GM18498 (cell line): Measurements from ENCODE around the gene EGFL7.

Experiments used
- ATAC-seq: cut with Tn5 transposase; IDR thresholded peaks from one replicate; pipeline ENCODE4 v1.9.1; 2021; ENCODE audit warnings: mild to moderate bottlenecking, moderate library complexity; ENCODE audit not compliant: unreplicated experiment

EGFL7 gene

DNA sequence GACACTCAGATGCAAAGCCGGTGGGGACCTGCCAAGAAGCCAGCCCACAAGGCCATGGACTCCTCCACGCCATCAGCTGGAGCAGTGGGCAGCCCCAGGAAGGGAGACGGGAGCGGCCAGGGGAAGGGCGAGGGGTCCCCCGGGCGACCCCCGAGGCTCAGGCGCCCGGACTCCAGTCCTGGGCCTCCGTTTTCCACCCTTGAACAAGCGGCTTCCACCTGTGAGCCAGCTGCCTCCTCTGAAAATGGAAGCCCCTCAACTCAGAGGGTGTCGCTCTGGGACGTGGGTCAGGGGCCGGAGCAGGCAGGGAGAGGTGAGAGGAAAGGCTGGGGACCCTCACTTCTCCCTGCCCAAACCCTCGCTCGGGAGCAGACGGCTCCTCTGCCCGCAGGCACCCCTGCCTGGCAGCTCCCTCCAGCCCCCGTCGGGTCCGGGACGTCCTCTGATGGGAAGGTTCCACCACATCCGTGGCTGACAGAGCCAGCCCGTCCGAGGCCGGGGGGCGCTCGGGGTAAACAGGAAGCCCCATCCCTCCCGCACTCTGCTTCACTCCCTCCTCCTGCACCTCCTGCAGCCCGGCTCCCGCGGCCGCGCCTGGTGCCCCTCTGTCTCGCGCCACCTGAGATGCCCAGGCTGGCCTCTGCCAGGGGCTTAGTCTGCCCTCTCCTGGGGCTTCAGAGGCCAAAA lies 3.7 kb upstream of the EGFL7 start:
- ATAC-seq = no peak

DNA sequence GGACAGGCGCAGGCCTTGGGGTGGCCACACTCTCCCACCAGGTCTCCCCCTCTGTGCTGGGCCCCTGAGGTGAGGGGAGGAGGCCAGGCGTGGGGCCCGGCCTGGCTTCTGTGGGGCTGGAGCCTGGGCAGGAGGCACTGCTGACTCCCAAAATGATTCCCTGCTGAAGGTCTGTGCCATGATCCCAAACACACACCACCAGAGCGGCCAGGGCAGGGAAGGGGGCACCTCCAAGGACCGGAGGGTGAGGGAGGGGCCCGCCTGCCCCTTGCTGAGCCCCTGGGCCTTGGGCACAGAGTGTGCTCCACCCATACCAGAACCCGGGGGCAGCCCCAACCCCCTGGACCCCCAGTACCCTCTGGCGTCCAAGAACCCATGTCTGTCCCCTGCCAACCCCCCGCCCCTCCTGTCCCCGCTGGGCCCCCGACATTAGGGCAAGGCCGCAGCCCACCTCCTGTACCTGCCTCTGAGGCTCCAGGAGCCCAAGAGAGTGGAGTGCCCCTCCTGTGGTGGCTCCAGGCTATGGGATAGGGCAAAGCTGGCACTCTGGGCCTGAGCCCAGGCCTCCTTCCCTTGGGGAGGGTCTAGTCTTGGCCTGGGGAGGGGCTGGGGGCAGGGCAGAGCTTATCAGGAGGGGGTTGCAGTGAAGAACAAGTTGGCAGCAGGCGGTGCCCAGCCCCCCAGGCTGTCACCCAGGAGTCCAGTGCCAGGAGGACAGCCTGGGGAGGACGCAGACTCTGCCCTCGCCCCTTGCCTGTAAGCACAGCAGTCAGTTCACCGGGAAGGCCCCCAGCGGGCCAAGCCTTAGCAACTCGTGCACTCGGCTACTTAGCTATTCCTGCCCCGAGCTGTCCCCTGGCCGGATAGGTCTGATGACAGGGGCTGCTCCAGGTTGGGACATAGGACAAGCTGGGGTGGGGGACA lies 2.6 kb upstream of the EGFL7 start:
- ATAC-seq = no peak

DNA sequence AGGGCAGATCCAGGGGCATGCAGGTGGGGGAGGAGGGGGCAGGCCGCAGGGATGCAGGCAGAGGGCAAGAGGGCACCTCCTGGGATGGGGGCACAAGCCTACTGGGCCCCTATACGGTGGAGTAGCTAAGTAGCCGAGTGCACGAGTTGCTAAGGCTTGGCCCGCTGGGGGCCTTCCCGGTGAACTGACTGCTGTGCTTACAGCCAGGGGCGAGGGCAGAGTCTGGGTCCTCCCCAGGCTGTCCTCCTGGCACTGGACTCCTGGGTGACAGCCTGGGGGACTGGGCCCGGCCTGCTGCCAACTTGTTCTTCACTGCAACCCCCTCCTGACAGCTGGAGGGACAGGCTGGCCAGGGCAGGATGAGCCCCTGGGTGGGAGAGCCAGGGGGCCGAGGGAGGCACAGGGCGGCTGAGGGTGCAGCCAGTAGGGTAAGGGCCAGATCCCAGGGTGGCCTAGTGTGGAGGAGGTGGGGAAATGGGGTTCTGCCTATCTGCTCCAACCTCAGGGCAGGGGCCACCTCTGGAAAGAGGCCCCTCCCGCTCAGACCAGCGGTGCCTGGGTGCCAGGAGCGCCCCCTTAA lies 1.7 kb upstream of the EGFL7 start:
- no peak for ATAC-seq

DNA sequence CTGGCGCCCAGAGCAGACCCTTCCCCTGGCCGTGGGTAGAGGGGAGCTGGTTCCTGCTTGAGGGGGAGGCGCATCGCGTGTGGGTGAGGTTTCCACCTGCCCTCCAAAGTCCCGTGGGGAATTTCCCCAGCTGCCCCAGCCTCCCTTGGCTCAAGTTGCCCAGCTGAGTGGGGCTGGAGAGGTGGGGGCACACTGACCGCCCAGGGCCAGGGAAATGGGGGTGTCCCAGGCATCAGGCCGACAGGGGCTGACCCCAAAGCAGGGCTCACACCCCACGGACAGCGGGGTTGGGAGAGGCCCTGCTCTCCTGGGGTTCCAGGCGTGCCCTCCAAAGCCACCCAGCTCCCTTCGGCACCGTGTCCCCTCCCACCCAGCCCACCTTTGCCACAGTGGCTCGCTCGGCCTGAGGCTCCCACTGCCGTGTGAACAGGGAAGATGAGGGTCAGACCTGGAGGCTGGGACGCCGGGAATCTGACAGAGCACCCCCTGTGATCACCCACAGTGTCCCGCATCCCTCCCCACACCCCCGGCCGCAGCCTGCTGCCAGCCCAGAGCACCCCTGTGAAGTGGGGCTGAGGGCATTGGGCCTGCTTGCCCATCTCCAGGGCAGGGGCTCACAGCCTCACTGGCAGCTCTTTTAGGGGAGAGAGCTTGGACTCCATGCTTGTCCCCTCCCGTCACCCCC lies 933 bp upstream of the EGFL7 start:
- no peak for ATAC-seq

DNA sequence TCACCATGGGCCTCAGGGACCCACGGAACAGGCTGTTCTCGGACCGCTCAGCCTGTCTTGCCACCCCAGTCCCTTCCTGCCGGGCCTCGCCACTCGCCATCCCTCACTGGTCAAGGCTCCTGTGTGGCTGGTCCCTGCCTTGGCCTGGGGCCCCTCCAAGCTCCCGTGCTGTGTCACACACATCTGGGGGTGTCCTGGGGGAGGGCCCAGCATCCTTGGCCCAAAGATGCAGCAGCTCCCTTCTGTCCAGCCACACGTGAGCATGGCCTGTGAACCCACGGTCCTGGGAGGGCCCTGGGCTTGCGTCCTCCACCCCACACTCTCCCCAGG lies 425 bp upstream of the EGFL7 start:
- no peak for ATAC-seq

DNA sequence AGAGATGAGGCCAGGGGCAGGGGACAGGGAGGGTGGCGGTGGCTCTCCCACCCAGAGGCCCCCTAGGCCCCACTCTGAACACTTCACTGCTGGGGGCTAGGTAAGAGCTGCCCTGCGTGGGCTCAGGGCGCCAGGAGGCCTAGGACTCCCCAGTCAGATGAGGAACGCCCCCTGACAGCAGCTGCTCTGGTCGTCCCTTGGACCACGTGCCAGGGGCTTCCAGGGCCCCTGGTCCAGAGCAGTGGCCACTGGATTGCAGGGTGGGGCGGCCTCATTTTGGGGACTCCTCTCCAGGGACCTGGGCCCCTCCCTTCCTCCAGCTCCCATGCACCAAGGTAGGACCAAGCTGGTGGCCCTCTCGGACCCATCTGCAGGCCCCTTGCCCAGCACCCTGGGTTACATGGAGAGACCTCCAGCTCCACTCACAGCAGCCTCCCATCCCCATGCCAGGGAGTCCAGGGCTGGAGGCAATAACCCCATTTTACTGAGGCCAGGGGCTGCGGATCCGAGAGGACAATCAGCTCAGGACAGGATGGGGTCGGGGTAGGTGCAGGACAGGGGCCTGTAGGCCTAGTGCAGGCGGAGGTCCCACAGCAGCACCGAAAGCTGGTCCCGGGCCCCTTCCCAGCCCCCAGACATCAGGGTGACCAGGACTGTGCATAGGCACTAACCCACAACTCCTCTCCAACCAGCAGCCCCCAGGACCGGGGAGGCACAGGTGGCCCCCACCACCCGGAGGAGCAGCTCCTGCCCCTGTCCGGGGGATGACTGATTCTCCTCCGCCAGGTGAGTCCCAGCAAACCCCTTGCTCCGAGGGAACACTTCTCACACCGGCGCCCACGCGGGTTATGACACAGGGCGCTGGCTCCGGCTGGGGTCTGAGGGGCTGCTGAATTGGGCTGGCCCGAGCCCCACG lies 1.5 kb downstream of the EGFL7 start:
- ATAC-seq = no peak

DNA sequence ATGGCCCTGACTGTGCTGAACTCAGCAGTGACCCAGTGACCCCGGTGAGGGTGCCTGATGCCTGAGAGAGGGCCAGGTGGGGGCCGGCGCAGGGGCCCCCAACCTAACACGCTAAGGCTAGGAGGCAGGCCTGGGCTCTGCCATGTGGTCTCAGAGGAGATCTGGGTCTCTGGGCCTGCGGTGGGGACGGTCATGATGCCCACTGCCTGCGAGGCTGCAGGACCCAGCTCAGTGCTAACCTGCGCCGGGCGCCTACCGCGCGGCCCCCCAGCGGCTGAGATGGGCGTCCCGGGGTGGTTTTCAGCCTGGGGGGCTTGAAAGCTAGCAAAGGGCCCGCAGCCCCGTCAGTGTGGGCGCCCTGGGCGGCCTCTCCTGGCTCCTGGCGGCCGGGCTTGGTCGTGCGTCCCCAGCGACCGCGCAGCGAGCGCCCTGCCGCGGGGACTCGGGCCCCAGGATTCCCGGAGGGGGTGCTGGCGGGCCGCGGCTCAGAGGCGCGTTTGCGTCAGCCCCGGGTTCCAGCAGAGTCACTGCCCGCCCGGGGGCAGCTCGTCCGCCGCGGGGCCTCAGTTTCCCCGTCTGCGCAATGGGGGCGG lies 2.5 kb downstream of the EGFL7 start:
- ATAC-seq = no peak

DNA sequence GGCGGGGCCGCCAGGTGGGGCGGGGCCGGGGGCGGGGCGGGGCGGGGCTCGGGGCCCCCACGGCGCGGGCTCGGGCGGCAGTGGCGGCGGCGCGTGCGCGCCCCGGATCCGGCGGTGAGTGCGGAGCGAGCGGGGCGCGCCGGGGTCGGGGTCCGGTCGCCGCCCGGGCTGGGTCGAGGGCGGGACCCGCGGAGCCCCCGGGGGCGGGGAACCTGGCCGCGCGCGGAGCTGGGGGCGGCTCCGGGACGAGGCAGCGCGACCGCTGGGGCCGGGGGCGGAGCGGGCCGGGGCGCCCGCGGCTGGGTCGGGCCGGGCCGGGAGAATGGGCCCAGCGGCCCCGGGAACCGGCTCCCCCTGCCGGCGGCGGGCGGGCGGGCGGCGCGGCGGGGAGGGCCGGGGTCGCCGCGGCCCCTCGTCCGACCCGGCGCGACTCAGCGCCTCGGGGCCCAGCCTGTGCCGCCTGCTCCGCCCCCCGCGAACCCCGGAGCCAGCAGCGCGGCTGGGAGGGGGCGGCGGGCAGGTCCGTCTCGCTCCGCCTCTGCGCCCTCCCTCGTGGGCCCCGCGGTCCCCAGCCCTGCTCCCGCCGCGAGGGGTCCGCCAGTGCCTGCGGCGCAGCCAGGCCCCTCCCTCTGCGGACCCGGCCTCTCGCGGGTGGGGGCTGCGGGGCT lies 3.1 kb downstream of the EGFL7 start:
- ATAC-seq = no peak

DNA sequence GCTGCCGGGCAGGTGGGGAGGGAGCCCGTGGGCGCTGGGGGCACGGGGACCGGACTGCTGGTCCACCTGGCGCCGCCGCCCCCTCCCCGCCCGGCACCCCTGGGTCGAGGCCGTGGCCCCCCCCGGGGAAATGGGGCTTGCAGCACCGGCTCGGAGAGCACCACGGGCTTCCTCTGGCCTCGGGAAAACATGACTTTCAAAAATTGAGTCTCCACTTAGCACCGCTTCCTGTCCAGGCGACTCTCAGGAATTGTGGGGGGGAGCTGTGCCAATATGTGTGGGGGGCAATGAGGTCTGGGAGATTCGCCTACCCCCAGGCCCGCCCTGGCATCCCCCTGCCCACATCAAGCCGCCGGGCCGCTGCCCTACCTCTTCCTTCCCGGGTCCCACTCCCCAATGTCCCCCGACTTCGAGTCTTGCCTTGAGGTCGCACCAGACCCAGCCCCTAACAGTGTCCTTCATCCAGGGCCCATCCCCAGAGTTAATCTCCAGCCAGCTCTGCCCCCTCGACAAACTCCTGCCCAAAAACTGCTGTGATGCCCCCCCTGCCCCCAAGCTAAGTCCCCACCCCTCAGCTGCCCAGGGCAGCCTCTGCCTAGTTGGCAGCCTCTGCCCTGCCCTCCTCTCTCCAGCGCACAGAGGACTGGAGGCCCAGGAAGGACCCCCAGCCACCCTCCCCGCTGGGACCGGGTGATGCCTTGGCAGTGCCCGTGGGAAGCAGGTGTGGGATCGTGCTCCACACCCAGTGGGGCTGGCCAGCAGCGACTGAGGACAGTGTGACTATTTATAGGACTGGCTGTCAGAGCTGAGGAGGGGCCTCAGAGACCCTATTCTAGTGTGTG lies 3.9 kb downstream of the EGFL7 start:
- ATAC-seq = no peak

DNA sequence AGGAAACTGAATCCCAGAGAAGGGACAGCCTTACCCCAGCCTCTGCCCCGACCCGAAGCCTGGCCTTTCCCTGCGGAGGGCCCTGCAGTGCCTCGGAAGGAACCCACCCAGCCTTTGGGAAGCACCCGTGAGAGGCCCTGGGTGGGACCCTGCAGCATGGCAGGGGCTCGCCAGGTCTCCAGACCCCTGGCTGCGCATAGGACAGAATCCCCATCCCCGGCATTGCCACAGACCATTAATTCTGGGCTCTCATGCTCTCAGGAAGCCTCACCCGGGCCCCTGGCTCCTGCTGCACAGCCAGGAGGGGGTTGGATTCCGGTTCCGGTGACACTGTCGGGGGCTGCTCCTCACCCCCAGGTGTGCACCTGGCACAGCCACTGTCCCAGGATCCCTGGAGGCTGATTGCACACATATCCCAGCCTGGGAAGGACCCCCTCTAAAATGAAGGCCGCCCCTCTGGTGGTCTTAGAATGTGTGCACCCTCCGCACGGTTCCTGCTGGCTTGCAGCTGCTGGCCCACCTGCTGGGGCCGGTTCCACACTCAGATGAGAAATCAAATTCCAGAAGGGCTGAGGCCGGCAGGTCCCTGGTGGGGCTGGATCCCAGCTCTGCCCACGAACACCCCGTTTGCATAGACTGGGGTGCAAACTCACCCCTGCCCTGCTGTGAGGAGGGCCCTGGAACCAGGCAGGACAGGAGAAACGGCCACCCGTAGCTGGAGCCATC lies 4.7 kb downstream of the EGFL7 start:
- ATAC-seq = no peak

DNA sequence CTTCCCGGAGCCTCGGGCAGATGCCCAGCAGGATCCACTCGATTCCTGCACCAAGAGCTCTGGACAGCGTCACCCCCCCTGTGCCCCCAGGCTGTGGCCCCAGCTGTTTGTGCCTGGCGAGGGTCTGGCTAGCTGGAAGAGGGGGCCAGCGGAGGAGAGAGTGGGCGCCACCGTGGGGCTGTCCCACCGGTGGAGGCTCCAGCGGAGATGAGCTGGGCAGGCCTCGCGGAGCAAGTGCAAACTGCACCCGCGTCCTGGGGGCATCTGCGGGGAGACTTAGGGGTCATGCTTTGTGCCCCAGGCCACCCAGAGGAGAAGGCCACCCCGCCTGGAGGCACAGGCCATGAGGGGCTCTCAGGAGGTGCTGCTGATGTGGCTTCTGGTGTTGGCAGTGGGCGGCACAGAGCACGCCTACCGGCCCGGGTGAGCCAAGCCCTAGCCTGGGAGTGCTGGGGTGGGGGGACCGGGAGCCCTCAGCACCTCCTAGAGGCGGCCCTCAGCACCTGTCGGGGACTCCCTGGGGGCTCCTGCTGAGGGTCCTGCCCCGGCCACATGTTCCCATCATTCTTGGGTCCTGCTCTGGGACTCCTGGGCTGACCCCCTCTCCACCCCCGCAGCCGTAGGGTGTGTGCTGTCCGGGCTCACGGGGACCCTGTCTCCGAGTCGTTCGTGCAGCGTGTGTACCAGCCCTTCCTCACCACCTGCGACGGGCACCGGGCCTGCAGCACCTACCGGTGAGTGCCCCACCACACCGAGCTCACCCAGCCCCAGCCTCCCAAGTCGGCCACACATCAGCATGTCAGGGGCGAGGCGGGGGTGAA lies 5.4 kb downstream of the EGFL7 start:
- no peak for ATAC-seq

DNA sequence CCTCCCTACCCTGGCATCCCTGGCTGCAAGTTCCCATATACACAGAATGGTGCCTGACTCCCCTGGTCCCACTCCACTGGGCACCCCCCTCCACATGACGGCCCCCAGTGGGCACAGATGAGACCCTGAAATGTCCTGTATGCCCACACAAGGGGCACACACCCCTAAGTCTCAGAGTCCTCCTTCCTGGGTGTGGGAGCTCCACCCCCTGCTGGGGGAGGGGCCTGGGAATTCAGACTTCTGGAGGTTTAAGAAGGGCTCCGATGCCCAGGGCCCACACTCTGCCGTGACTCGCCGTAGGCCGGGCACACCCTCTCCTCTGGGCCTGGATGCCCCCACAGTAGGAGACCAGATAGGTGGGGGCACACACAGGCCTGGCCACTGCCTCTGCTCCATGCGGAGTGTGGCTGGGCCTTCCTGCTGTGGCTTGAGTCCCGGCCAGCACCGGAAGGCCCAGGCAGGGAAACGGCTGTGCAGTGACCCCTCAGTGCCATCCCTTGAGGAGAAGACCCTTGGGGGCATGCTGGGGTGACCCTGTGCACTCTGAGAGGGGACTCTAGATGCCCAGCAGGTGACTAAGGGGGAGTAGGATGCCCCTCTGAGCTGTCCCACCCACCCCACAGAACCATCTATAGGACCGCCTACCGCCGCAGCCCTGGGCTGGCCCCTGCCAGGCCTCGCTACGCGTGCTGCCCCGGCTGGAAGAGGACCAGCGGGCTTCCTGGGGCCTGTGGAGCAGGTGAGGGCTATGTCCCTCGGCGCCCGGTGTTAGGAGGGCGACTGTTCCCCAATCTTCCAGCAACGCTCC lies 6.5 kb downstream of the EGFL7 start:
- no peak for ATAC-seq

DNA sequence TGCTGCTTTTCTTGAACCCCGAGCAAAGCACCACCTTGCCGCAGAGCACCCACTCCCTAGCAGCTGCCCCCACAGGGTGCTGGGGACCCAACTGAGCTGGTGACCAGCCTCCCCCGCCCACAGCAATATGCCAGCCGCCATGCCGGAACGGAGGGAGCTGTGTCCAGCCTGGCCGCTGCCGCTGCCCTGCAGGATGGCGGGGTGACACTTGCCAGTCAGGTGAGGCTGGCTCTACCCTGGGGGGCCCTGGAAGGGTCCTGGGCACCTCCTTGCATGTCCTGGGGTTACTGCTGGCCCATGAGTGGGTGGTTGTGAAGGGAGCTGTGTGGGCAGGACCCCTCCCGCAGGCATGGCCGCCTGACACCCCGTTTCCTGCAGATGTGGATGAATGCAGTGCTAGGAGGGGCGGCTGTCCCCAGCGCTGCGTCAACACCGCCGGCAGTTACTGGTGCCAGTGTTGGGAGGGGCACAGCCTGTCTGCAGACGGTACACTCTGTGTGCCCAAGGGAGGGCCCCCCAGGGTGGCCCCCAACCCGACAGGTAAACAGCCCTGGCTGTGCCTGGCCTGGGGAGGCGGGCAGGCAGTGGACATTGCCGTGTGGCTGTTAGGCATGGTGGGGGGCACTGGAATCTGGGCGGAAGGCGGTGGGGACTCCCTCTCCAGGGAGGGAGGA lies 7.2 kb downstream of the EGFL7 start:
- ATAC-seq = no peak

DNA sequence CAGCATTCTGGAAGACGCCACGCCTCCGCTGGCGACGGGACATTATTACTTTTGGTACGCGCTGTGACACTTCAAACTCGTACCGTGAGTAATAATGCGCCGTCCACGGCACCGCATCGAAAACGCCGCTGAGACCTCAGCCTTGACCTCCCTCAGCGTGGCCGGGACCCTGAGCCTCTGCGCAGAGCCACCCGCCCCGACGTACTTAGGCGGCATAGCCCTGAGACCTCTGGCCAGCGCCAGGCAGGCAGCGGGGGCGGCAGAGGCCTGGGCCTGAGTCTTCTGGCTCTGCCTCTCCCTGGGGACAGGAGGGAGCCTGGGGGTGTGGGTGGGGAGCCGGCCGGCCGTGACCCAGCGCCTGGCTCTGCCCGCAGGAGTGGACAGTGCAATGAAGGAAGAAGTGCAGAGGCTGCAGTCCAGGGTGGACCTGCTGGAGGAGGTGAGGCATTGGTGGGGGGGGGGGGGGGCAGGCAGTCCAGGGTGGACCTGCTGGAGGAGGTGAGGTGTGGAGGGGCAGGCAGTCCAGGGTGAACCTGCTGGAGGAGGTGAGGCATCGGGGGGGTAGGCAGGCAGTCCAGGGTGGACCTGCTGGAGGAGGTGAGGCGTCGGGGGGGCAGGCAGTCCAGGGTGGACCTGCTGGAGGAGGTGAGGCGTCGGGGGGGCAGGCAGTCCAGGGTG lies 8.0 kb downstream of the EGFL7 start:
- no peak for ATAC-seq

DNA sequence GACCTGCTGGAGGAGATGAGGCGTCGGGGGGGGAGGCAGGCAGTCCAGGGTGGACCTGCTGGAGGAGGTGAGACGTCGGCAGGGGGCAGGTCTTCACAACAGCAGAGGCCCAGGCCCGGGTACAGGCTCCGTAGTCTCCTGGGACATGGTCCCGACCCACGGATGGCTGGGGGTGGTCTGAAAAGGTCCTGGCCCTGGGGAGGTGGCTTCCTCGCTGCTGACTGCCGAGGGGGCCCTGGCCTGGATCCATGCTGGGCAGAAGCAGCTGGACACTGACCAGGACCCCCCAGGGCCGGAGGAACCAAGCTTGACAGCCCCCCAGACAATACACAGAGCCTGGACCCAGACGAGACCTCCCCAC lies 8.5 kb downstream of the EGFL7 start:
- ATAC-seq = no peak
